NCI-H146 treated with DMSO at 0.1 percent for 48 hours (cell line): Measurements from ENCODE around the gene STAT5B.
A peak's percentile ranks its signal among the peaks of the same experiment; 100 is the strongest.
"Not testable (repeated sequence)": the region's sequence is repeated elsewhere in the genome, so short reads cannot be mapped to it uniquely, and the experiment has no call there.

Experiments
- DNase-seq: peaks from one replicate; lab custom pipeline; 2025; ENCODE audit not compliant: unreplicated experiment; lab: John Stamatoyannopoulos, UW

The STAT5B gene

GRCh38 chr17:42239576-42239975 lies 36.6 kb downstream of the STAT5B start:
- DNase-seq, result not testable (repeated sequence)

GRCh38 chr17:42236760-42237159 lies 39.4 kb downstream of the STAT5B start:
- no peak for DNase-seq

GRCh38 chr17:42233994-42234393 lies 42.2 kb downstream of the STAT5B start:
- DNase-seq, result no peak

- DNase-seq, result no peak
Measured at GRCh38 chr17:42233156-42233555, 43.0 kb downstream of the STAT5B start.

- peak; percentile 9 for DNase-seq
Measured at GRCh38 chr17:42230225-42230624, 46.0 kb downstream of the STAT5B start.

- DNase-seq, result no peak
Measured at GRCh38 chr17:42227849-42228700, 48.1 kb downstream of the STAT5B start.

GRCh38 chr17:42225646-42226045 lies 50.5 kb downstream of the STAT5B start:
- no peak for DNase-seq

GRCh38 chr17:42224651-42225050 lies 51.5 kb downstream of the STAT5B start:
- DNase-seq, result no peak

- DNase-seq, result no peak
Measured at GRCh38 chr17:42221886-42222745, 54.1 kb downstream of the STAT5B start.

GRCh38 chr17:42219280-42219679 lies 56.9 kb downstream of the STAT5B start:
- DNase-seq, result not testable (repeated sequence)

GRCh38 chr17:42214156-42214555 lies 62.0 kb downstream of the STAT5B start:
- DNase-seq, result no peak

- no peak for DNase-seq
Measured at GRCh38 chr17:42212382-42212781, 63.8 kb downstream of the STAT5B start.

- DNase-seq, result not testable (repeated sequence)
Measured at GRCh38 chr17:42211921-42212341, 64.3 kb downstream of the STAT5B start.

- no peak for DNase-seq
Measured at GRCh38 chr17:42210046-42210445, 66.1 kb downstream of the STAT5B start.

- DNase-seq, result not testable (repeated sequence)
Measured at GRCh38 chr17:42206153-42206612, 70.0 kb downstream of the STAT5B start.

GRCh38 chr17:42203354-42203753 lies 72.8 kb downstream of the STAT5B start:
- DNase-seq, result no peak

- no peak for DNase-seq
Measured at GRCh38 chr17:42202696-42203095, 73.5 kb downstream of the STAT5B start.

- no peak for DNase-seq
Measured at GRCh38 chr17:42202159-42202558, 74.0 kb downstream of the STAT5B start.

- no peak for DNase-seq
Measured at GRCh38 chr17:42201458-42201772, 74.8 kb downstream of the STAT5B start.

- DNase-seq, result no peak
Measured at GRCh38 chr17:42200706-42201457, 75.3 kb downstream of the STAT5B start.

GRCh38 chr17:42199416-42200011 lies 76.7 kb downstream of the STAT5B start:
- DNase-seq, result no peak
